Retinal pigment epithelial cell (primary cell): ENCODE data around the gene OR8B3.

ENCODE experiments used
- DNase-seq: peaks from one replicate; pipeline ENCODE4 v3.0.0-alpha.2; 2010; ENCODE audit warnings: low read depth
- H3K4me3 ChIP-seq: 2 replicates; pipeline ENCODE4 v1.5.1; 2011; ENCODE audit warnings: mild to moderate bottlenecking, low read length, control low read depth, moderate library complexity
- TF ChIP-seq, protein P1 (sequence below): conservative IDR thresholded peaks from 2 replicates; pipeline ENCODE4 v1.5.1; 2011; ENCODE audit warnings: low read depth, low read length, control low read depth, inconsistent platforms

OR8B3 gene

DNA sequence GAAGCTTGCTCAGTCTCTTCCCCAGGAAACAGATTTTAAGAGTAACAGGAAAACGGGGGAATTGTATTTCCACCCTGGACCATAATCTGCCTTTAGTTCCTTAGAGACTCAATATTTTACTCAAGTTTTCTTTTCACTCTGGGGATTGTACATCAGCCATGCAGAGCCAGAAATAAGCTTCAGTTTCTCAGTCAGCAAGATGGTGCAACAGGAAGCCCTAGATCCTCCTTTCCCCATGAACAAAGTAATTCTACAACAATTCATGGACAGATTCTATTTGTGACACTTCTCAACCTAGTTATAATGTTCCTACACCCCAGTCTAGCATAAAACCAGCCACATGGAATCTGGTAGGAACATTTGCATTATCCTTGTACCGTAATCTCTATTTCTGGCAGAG lies 39.3 kb downstream of the OR8B3 start:
- DNase-seq, result no peak
- TF ChIP-seq, protein P1, sequence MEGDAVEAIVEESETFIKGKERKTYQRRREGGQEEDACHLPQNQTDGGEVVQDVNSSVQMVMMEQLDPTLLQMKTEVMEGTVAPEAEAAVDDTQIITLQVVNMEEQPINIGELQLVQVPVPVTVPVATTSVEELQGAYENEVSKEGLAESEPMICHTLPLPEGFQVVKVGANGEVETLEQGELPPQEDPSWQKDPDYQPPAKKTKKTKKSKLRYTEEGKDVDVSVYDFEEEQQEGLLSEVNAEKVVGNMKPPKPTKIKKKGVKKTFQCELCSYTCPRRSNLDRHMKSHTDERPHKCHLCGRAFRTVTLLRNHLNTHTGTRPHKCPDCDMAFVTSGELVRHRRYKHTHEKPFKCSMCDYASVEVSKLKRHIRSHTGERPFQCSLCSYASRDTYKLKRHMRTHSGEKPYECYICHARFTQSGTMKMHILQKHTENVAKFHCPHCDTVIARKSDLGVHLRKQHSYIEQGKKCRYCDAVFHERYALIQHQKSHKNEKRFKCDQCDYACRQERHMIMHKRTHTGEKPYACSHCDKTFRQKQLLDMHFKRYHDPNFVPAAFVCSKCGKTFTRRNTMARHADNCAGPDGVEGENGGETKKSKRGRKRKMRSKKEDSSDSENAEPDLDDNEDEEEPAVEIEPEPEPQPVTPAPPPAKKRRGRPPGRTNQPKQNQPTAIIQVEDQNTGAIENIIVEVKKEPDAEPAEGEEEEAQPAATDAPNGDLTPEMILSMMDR, result no peak
- no peak overlapping the region for H3K4me3 ChIP-seq

- H3K4me3 ChIP-seq, result no peak overlapping the region
- TF ChIP-seq, protein P1, result no peak
- no peak for DNase-seq
Measured at GRCh38 chr11:124346311-124346955, 52.4 kb downstream of the OR8B3 start.
